H1 (cell line): ENCODE data around the gene SLC39A6. TPM values are rescaled to one million over a fixed set of nuclear protein-coding genes. Genes with fewer than 3 reads are reported as not detected.

Experiments used
- CTCF ChIA-PET: fragments of 300-600 bp; sonication (Branson Sonifier 250); formaldehyde crosslinking; loops from one replicate; lab custom pipeline; 2021; ENCODE audit not compliant: partially characterized antibody; lab: Charles Lee
- POLR2A ChIA-PET: fragments of 300-600 bp; sonication (Branson Sonifier 250); formaldehyde crosslinking; loops from one replicate; lab custom pipeline; 2021; ENCODE audit warnings: inconsistent platforms; ENCODE audit not compliant: partially characterized antibody; lab: Charles Lee
- DNase-seq, 2 experiments: peaks; one replicate each; pipeline versions ENCODE4 v3.0.0 to v3.0.0-alpha.2; 2010 to 2022; ENCODE audit warnings: low spot score in 2 of 2, low read depth in 1 of 2, mixed read lengths in 1 of 2
- FAIRE-seq: peaks from 2 replicates; lab custom pipeline; 2011; peaks lifted over from hg19 to GRCh38; lab: Jason Lieb, UNC
- H2AFZ ChIP-seq: 2 replicates; pipeline ENCODE4 v1.8.1; 2012; ENCODE audit warnings: low read length, inconsistent platforms
- H2AK5ac ChIP-seq: 2 replicates; pipeline ENCODE4 v1.6.1; 2013; ENCODE audit warnings: low read depth, low read length
- H2BK120ac ChIP-seq: replicated peaks from 2 replicates; pipeline ENCODE3; 2013; ENCODE audit warnings: low read depth, low read length, inconsistent platforms
- H2BK12ac ChIP-seq: 2 replicates; pipeline ENCODE4 v1.6.1; 2013; ENCODE audit warnings: low read depth, low read length
- H2BK15ac ChIP-seq: 2 replicates; pipeline ENCODE4 v1.6.1; 2013; ENCODE audit warnings: low read length
- H2BK20ac ChIP-seq: 2 replicates; pipeline ENCODE4 v1.6.1; 2013; ENCODE audit warnings: low read length
- H2BK5ac ChIP-seq: 2 replicates; pipeline ENCODE4 v1.6.1; 2013; ENCODE audit warnings: low read depth, low read length
- H3K14ac ChIP-seq: 2 replicates; pipeline ENCODE4 v1.6.1; 2013; ENCODE audit warnings: inconsistent platforms; ENCODE audit not compliant: insufficient read length
- H3K18ac ChIP-seq: 2 replicates; pipeline ENCODE4 v1.6.1; 2013; ENCODE audit warnings: low read length; ENCODE audit errors: extremely low read depth
- H3K23ac ChIP-seq: 2 replicates; pipeline ENCODE4 v1.6.1; 2013; ENCODE audit warnings: inconsistent platforms; ENCODE audit not compliant: insufficient read length
- H3K23me2 ChIP-seq: 2 replicates; pipeline ENCODE4 v1.6.1; 2013; ENCODE audit warnings: low read depth, low read length
- H3K27ac ChIP-seq: 2 replicates; pipeline ENCODE4 v1.6.1; 2011; ENCODE audit warnings: low read depth, low read length, inconsistent platforms
- H3K27me3 ChIP-seq, 4 experiments: replicated peaks in 1 of 4; 1 replicate in 1 of 4; 2 replicates in 3 of 4; pipeline versions ENCODE4 v1.6.1 to v1.8.1; 2011 to 2013; ENCODE audit warnings: low read length in 3 of 4, mild to moderate bottlenecking in 3 of 4, inconsistent platforms in 2 of 4, mixed read lengths in 2 of 4, moderate library complexity in 1 of 4; ENCODE audit not compliant: control insufficient read depth in 3 of 4, insufficient read depth in 3 of 4; ENCODE audit errors: extremely low read depth in 1 of 4
- H3K36me3 ChIP-seq, 4 experiments: 2 replicates each; pipeline versions ENCODE4 v1.6.1 to v1.8.1; 2011 to 2013; ENCODE audit warnings: mild to moderate bottlenecking in 4 of 4, low read length in 3 of 4, moderate library complexity in 2 of 4, control low read depth in 1 of 4, inconsistent platforms in 1 of 4; ENCODE audit not compliant: insufficient read depth in 4 of 4, control insufficient read depth in 2 of 4
- H3K4ac ChIP-seq: replicated peaks from 2 replicates; pipeline ENCODE3; 2013; ENCODE audit warnings: low read length, low read depth, mixed read lengths, inconsistent platforms; ENCODE audit not compliant: insufficient read length
- H3K4me1 ChIP-seq, 4 experiments: replicated peaks in 1 of 4; 1 replicate in 1 of 4; 2 replicates in 3 of 4; pipeline versions ENCODE4 v1.6.1 to v1.8.1; 2011 to 2013; ENCODE audit warnings: low read length in 3 of 4, inconsistent platforms in 2 of 4, mixed read lengths in 1 of 4; ENCODE audit not compliant: insufficient read depth in 4 of 4, control insufficient read depth in 3 of 4
- H3K4me2 ChIP-seq, 2 experiments: 2 replicates each; pipeline versions ENCODE4 v1.6.1 to v1.8.1; 2011 to 2013; ENCODE audit warnings: low read depth in 2 of 2, low read length in 2 of 2, control low read depth in 1 of 2, inconsistent platforms in 1 of 2, mild to moderate bottlenecking in 1 of 2; ENCODE audit not compliant: insufficient read depth in 1 of 2
- H3K4me3 ChIP-seq, 4 experiments: fragments of 200-600, 300-600 bp in 1 of 4; sonication (generic), shearing (Covaris generic), sonication (Bioruptor Twin) in 1 of 4; 2 replicates each; pipeline versions ENCODE4 v1.5.1 to v1.8.1; 2011 to 2016; ENCODE audit warnings: low read length in 4 of 4, low read depth in 3 of 4, control low read depth in 2 of 4, inconsistent platforms in 2 of 4, mild to moderate bottlenecking in 2 of 4, mixed read lengths in 1 of 4, moderate library complexity in 1 of 4; ENCODE audit not compliant: insufficient read depth in 2 of 4; ENCODE audit errors: extremely low read depth in 1 of 4
- H3K56ac ChIP-seq: replicated peaks from 2 replicates; pipeline ENCODE3; 2013; ENCODE audit warnings: low read depth, mild to moderate bottlenecking, mixed read lengths, low read length, inconsistent platforms; ENCODE audit not compliant: insufficient read length
- H3K79me1 ChIP-seq: 2 replicates; pipeline ENCODE4 v1.6.1; 2013; ENCODE audit warnings: low read depth, low read length, control low read depth
- H3K79me2 ChIP-seq, 2 experiments: 2 replicates each; pipeline versions ENCODE4 v1.6.1 to v1.8.1; 2012 to 2013; ENCODE audit warnings: low read length in 2 of 2, mild to moderate bottlenecking in 2 of 2, inconsistent platforms in 1 of 2; ENCODE audit not compliant: insufficient read depth in 2 of 2, control insufficient read depth in 1 of 2
- H3K9ac ChIP-seq, 4 experiments: replicated peaks in 1 of 4; 1 replicate in 1 of 4; 2 replicates in 3 of 4; pipeline versions ENCODE4 v1.6.1 to v1.8.1; 2011 to 2013; ENCODE audit warnings: low read depth in 3 of 4, low read length in 3 of 4, control low read depth in 2 of 4, mild to moderate bottlenecking in 2 of 4, moderate library complexity in 2 of 4, inconsistent platforms in 1 of 4; ENCODE audit errors: extremely low read depth in 1 of 4
- H3K9me3 ChIP-seq, 2 experiments: 2 replicates each; pipeline versions ENCODE4 v1.6.1 to v1.8.1; 2012 to 2013; ENCODE audit warnings: mild to moderate bottlenecking in 2 of 2, moderate library complexity in 2 of 2, control low read depth in 1 of 2, inconsistent platforms in 1 of 2, low read depth in 1 of 2, low read length in 1 of 2, mixed read lengths in 1 of 2; ENCODE audit not compliant: insufficient read depth in 2 of 2
- H4K20me1 ChIP-seq, 2 experiments: replicated peaks in 1 of 2; 2 replicates each; pipeline versions ENCODE3 to v1.8.1; 2011 to 2013; ENCODE audit warnings: inconsistent platforms in 2 of 2, low read length in 2 of 2, mild to moderate bottlenecking in 1 of 2; ENCODE audit not compliant: insufficient read depth in 2 of 2, control insufficient read depth in 1 of 2
- H4K5ac ChIP-seq: 2 replicates; pipeline ENCODE4 v1.6.1; 2013; ENCODE audit warnings: low read length, low read depth, mixed read lengths, inconsistent platforms; ENCODE audit not compliant: insufficient read length
- H4K8ac ChIP-seq: 2 replicates; pipeline ENCODE4 v1.8.0; 2013; ENCODE audit warnings: mild to moderate bottlenecking, moderate library complexity, low read length, inconsistent platforms; ENCODE audit not compliant: insufficient read depth; ENCODE audit errors: extremely low read depth
- H4K91ac ChIP-seq: replicated peaks from 2 replicates; pipeline ENCODE3; 2013; ENCODE audit warnings: low read length, mixed read lengths, inconsistent platforms; ENCODE audit not compliant: insufficient read length
- BACH1 ChIP-seq: IDR thresholded peaks from 2 replicates; pipeline ENCODE4 v1.6.1; 2012; ENCODE audit warnings: low read length, improper control_type of control experiment
- BCL11A ChIP-seq, 2 experiments: IDR thresholded peaks; one replicate each; pipeline ENCODE4 v1.6.1; 2011; ENCODE audit warnings: low read depth in 2 of 2, low read length in 2 of 2, mild to moderate bottlenecking in 2 of 2
- KDM1A ChIP-seq: fragments of 200-600, 300-600 bp; sonication (generic); IDR thresholded peaks from 2 replicates; pipeline ENCODE4 v1.7.1; 2016; ENCODE audit warnings: mild to moderate bottlenecking, low read length, borderline replicate concordance
- KDM5A ChIP-seq: fragments of 200-600 bp; IDR thresholded peaks from 2 replicates; pipeline ENCODE4 v1.7.1; 2012; ENCODE audit warnings: mild to moderate bottlenecking, low read length, inconsistent platforms, mixed read lengths
- POU5F1 ChIP-seq: IDR thresholded peaks from 2 replicates; pipeline ENCODE4 v1.6.1; 2011; ENCODE audit warnings: low read depth, mild to moderate bottlenecking, low read length, moderate library complexity
- RAD21 ChIP-seq, 2 experiments: IDR thresholded peaks in 1 of 2; conservative IDR thresholded peaks in 1 of 2; 2 replicates each; pipeline ENCODE4 v1.6.1; 2011; ENCODE audit warnings: low read depth in 2 of 2, low read length in 2 of 2, improper control_type of control experiment in 1 of 2, inconsistent platforms in 1 of 2, mild to moderate bottlenecking in 1 of 2, moderate library complexity in 1 of 2
- SIN3A ChIP-seq, 2 experiments: IDR thresholded peaks in 1 of 2; conservative IDR thresholded peaks in 1 of 2; 2 replicates each; pipeline ENCODE4 v1.6.1; 2011 to 2012; ENCODE audit warnings: low read length in 2 of 2, improper control_type of control experiment in 1 of 2, low read depth in 1 of 2, mild to moderate bottlenecking in 1 of 2
- SP1 ChIP-seq: IDR thresholded peaks from 2 replicates; pipeline ENCODE4 v1.6.1; 2011; ENCODE audit warnings: low read depth, low read length
- SRF ChIP-seq: IDR thresholded peaks from 2 replicates; pipeline ENCODE4 v1.6.1; 2011; ENCODE audit warnings: mild to moderate bottlenecking, low read depth, low read length, moderate library complexity
- WGBS, 2 experiments: shearing (Covaris generic) in 1 of 2; methylation state at CpG; one replicate each; pipeline versions ENCODE4 v1.1.6 to v1.1.7; 2013 to 2015; ENCODE audit warnings: low lambda C conversion rate in 2 of 2, mixed read lengths in 2 of 2, inconsistent platforms in 1 of 2, low coverage in 1 of 2, missing lambda C conversion rate in 1 of 2; ENCODE audit not compliant: insufficient replicate concordance in 2 of 2, insufficient coverage in 1 of 2, insufficient read length in 1 of 2; ENCODE audit errors: extremely low coverage in 1 of 2, missing lambda C conversion rate in 1 of 2; 5-methylcytosine and 5-hydroxymethylcytosine counted together
- polyA plus RNA-seq, 7 experiments: library from polyadenylated mRNA; depleted of rRNA in 3 of 7; stranded (reverse) in 5 of 7; unstranded in 2 of 7; fragments of >200 nt in 5 of 7; fragments of 200-250 nt in 2 of 7; gene quantifications; 1 replicate in 5 of 7; 2 replicates in 1 of 7; 4 replicates in 1 of 7; pipeline versions ENCODE4 v1.2.1 to v1.2.3, GENCODE V29; 2011 to 2013; ENCODE audit warnings: missing spikeins in 2 of 7, mixed read lengths in 2 of 7
- total RNA-seq: library from RNA; stranded (reverse); fragmentation: NEBNext Ultra II Directional; extraction: Animal tissue kit (Norgen Biotek cat#: 25700); gene quantifications from 2 replicates; pipeline ENCODE4 v1.2.1, GENCODE V29; 2021

Gene SLC39A6
- total and polyA plus RNA-seq, 2 of the 8 experiments (the other 6 are each of a cell fraction or from before 2014, with no cell fraction given): 36.8 to 55.4 TPM

- POLR2A ChIA-PET: interaction anchor here (2.1 kb wide), 1 partner anchor 22 kb away, joined by 7 read pairs; the partner anchor contains the start of gene ELP2
- no peak for FAIRE-seq
- no peak overlapping the region for H2BK120ac ChIP-seq
- TF ChIP-seq BACH1 (no peak), KDM1A (no peak), SIN3A (conservative IDR thresholded peaks at IDR 0.05 in 1 of 2, IDR thresholded peaks at IDR 0.05 in 1 of 2; ENCODE audit: low read depth in 1 of 2, low read length in 2 of 2) (no peak), POU5F1 (no peak), SRF (no peak), KDM5A (no peak), RAD21 (IDR thresholded peaks at IDR 0.05 in 1 of 2, conservative IDR thresholded peaks at IDR 0.05 in 1 of 2; ENCODE audit: low read depth in 2 of 2, low read length in 2 of 2) (no peak), SP1 (no peak), BCL11A (IDR thresholded peaks at IDR 0.05; ENCODE audit: low read depth in 2 of 2, low read length in 2 of 2) (no peak)
Measured at GRCh38 chr18:36108196-36108595, 20.9 kb downstream of the SLC39A6 start.

More at GRCh38 chr18:36108196-36108595, 20.9 kb downstream of the SLC39A6 start:
- Histone ChIP-seq H3K23me2 (no peaks in the 10 kb centered on the region), H3K36me3 (peaks cover 6 to 29% (median 18%) of the 10 kb centered on the region in 4 experiments; a peak in 7 of 8 replicates), H2BK12ac (no peak overlapping the region), H2BK20ac (no peak overlapping the region), H3K14ac (no peak overlapping the region), H3K79me1 (no peaks in the 10 kb centered on the region), H4K91ac (no peak overlapping the region), H3K79me2 (no peaks in the 10 kb centered on the region), H3K4me2 (no peak overlapping the region), H2AFZ (no peak overlapping the region), H4K5ac (no peak overlapping the region), H4K8ac (no peak overlapping the region), H3K9me3 (no peaks in the 10 kb centered on the region), H4K20me1 (no peaks in the 10 kb centered on the region), H3K23ac (no peak overlapping the region), H3K9ac (no peak overlapping the region), H3K56ac (no peak overlapping the region), H3K18ac (no peak overlapping the region), H3K27me3 (no peaks in the 10 kb centered on the region), H3K4me1 (no peaks in the 10 kb centered on the region), H3K4ac (no peak overlapping the region), H3K4me3 (no peak overlapping the region), H2AK5ac (no peak overlapping the region), H2BK5ac (no peak overlapping the region), H3K27ac (no peak overlapping the region), H2BK15ac (no peak overlapping the region)
- no peak for DNase-seq
- CTCF ChIA-PET: interaction anchor here (0.7 to 1.9 kb wide), 5 partner anchors 12 to 642 kb away, joined by 3 to 11 read pairs (median 3); no protein-coding TSS in a partner anchor
- WGBS, 2 experiments: 45% methylated on average over 2 of the region's 2 CpGs; no CpG with 5 or more reads in 1 of the 2 experiments
